Hypothalamus (tissue), 51 donors: ENCODE data around the gene SOX12.

Experiments
- DNase-seq, 51 donors: peaks; one replicate each; lab custom pipeline; 2025; lab: John Stamatoyannopoulos, UW

SOX12 gene

DNA sequence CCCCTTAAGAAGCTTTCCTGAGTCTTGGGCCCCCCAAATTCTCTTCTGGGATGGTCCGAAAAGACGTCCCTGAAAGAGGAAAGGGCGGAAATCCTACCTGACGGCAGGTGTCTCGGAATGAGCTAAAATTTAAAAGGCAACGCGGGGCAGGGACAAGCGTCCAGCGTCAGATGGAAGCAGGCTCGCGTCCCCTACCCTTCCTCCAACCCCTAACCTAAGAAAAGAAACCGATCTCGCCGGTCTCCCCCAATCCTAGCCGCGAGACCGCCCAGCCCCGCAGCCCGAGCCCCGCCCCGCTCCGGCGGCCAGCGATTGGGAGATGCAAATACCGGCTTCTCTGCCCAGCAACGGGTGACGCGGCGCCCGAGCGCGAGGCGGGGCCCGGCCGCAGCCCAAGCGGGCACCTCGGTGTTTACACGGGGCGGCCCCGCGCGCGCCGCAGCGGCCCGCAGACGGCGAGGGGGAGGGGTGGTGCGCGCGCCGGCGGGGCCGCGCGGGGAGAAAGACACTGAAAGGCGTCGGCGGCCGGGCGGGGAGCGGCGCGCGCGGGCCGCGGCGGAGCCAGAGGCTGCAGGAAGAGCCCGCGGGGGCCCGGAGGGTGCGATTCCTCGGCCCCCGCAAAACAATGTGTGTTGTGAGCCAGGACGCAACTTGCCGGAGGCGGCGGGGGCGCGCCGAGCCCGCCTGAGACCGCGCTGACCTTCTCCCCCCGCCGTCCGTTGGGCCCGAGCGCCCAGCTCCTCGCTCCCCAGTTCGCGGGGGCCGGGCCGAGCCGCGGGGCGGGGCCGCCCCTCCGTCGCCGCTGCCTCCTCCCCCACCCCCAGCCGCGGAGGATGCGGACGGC is at the start of gene SOX12:
Gene SOX12 (plus strand): TSS at position 508 of the 844 bp plus-strand sequence. CDS start 373 bp downstream, outside the sequence.
- DNase-seq: peak in 50 of 51 donors; percentile 68 to 100 (median 96)

DNA sequence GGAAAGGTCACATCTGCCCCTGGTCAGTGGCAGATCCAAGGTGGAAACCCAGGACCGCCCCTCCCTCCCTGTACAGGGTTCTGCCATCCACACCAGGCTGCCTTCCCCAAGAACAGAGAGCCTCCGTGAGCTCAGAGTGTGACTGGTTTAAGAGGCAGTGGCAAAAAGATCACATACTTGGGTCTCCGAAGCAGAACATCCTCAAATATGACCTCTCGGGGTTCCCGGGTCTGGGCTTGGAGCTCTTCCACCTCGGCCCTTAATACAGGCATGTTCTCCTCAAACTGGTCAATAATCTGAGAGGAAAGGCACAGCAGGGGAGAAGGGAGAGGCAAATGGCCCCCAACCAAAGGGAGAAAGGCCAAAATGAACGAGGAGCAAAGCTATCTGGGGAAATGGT is 49.6 kb upstream of the SOX12 start:
- no peak for DNase-seq

DNA sequence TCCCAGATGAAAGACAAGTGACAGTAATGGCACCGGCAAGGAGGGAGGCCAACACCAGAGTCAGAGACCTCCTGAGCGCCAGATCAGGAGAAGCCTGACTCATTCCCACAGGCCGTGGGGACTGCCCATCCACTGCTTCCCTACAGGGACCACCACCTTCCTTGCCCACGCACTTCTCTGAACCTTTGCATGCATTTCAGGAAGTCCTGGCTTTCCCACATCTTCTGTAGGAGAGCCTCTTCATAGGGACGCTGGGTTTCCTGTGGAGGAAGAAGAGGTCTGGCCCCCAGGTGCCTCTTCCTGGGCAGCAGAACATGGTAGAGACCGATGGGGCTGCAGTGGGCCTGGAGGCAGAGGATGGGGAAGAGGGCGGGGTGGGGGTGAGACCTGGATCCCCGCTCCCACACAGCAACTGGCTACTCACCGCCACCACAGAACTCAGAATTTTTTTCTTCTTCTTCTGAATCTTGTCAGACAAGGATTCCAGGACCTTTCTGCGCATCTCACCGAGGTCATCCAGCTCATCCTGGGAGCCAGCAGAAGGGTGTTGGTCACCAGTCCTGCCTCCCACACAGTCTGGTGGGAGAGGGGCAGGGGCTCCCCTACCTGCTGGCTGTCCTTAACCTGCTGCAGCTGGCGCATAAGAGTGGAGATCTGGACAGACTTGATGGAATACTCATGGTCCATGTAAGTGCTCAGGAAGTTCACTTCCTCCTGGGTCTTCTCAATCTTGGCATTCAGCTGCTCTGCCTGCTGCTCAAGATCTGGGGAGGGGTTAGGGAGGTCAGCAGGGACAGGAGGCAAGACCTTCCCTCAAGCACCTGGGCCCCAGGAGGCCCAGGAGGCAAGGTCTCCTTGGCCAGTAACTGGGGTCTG is 48.5 kb upstream of the SOX12 start:
- DNase-seq: no peak

DNA sequence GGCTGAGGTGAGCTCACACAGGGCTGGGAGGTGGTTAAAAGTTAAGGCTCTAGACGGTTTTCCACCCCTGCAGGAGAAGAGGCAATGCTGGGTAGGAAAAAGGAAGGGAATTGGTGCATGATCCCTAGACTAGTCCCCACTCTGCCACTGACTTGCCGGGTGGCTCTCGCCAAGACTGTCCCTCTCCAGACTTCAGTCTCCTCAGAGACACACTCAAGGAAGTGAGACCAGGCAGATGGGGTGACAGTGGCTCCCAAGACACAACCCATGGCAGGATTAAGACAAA is 47.9 kb upstream of the SOX12 start:
- DNase-seq: no peak

DNA sequence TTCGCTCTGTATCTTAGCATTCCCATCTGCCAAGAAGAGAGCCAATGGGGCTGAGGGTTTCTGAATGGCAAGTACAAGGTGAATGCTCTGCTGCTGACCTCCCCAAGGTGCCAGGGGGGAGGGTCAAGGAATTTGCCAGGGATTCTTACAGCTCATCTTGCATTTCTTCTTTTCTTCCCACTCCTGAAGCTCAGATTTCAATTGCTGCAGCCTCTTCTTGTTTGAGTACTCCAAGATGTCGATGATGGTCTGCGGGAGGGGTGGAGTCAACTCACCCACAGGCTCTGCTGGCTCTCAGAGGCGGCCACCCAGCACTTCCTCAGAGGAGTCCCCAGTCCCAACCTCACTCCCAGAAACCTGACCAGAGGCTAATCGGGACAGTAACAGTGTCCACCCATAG is 47.2 kb upstream of the SOX12 start:
- DNase-seq: no peak

DNA sequence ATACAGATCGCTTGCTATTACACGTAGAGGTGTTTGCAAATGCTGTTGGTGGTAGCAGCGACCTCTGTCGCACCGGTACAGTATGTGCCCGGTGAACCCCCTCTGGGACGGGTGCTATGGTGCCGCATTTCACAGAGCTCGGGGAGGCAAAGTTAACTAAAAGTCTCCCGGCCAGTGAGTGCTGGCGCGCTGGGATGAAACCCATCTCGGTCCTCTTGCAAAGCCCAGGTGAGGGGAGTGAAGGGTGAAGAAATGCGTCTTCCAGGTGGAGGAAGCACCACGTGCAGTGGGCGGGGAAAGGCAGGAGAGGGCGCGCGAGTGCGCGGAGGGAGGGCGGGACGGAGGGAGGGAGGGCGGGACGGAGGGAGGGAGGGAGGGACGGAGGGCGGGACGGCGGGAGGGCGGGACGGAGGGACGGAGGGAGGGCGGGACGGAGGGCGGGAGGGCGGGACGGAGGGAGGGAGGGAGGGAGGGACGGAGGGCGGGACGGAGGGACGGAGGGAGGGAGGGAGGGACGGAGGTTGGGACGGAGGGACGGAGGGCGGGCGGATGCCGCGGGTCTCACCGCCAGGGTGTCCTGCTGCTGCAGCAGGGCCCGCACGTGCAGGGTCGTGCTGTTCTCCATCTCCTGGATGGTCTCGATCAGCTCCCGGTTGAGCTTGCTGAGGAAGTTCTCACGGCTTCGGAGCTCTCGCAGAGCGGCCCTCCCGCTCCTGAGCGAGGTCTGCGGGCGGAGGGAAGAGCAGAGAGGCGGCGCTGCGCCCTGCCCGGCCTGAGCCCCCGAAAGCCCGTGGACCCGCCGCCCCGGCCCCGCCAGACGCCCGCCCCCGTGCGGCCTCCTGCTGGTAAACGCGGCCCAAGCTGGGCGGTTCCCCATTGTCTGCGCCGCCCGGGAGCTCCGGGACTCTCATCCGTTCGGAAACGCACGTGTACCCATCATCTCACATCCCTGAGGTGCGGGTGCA is 46.5 kb upstream of the SOX12 start:
- peak in 1 of 51 donors; percentile 51 for DNase-seq

DNA sequence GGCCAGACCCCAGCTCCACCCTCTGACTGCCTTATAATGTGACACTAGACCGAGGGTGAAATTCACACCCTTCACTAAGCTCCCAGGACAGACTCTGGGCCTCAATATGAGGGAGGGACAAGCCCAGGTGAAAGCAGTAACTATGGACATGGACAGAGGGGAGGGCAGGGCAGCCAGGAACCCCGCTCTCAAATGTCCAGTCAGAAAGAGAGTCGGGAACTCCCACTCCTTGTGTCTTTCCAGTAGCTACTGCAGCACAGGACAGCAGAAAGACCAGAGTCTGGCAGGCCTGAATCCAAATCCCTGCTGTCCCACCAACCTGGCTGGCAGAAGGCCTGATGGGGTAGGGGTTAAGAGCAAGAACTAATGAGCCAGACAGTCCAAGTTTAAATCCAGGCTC is 41.2 kb upstream of the SOX12 start:
- DNase-seq: no peak

DNA sequence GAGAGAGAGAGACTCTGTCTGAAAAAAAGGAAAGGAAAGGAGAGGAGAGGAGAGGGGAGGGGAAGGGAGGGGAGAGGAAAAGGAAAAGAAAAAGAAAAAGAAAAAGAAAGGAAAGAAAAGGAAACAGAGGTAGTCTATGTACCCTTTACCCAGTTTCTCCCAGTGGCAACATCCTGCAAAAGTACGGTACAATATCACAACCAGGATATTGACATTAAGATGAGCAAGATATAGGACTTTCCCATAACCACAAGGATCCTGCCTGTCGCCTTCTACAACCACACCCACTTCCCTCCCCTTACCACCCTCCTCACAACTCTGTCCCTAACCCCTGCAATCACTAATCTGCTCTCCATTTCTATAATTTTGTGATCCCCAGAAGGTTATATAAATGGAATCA is 38.8 kb upstream of the SOX12 start:
- no peak for DNase-seq

DNA sequence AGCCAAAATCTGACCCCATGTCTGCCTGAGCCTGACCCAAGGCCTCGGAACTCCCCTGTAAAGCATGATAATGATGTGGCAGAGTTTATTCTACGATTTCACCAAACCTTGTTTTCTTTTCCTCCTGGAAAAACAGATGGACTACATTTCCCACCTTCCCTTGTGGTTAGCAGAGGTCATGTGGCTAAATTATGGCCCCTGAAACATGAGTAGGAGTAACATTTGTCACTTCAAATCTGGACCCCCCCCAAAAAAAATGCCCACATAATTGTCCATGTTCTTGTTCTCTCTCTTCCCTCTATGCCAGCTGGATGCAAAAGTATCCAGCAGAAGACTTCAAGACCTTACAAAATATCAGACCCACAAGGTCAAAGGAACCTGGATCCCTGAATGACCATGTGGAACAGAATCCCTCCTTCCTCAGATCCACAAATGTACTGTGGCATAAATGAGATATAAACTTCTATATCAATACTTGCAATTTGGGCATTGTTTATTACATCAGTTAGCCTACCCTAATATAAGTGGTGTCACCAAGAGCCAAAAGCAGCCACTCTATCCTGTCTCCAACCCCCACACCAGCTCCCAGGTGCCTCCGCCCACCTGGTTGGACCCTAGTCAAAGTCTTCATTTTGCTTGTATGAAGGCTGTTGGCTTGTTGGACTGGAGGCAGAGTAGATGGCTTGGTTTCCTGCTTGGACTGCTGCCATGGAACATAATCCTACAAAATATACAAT is 36.2 kb upstream of the SOX12 start:
- no peak for DNase-seq

DNA sequence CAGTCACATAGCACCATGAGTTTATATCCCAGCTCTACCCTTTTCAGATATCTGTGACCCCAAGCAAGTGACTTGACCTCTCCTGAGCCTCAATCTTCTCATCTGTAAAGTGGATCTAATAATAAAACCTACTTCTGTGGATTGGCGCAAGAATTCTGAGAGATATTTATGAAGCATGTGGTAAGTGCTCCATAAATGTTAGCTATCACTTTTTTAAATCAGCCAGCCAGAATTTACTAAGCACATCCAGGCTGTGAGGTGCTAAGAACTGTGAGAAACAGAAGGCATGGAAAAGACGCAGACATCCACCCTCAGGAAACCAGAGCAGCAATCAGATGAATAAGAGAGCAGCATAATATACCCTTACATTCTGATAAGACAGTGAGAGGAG is 35.7 kb upstream of the SOX12 start:
- DNase-seq: no peak

DNA sequence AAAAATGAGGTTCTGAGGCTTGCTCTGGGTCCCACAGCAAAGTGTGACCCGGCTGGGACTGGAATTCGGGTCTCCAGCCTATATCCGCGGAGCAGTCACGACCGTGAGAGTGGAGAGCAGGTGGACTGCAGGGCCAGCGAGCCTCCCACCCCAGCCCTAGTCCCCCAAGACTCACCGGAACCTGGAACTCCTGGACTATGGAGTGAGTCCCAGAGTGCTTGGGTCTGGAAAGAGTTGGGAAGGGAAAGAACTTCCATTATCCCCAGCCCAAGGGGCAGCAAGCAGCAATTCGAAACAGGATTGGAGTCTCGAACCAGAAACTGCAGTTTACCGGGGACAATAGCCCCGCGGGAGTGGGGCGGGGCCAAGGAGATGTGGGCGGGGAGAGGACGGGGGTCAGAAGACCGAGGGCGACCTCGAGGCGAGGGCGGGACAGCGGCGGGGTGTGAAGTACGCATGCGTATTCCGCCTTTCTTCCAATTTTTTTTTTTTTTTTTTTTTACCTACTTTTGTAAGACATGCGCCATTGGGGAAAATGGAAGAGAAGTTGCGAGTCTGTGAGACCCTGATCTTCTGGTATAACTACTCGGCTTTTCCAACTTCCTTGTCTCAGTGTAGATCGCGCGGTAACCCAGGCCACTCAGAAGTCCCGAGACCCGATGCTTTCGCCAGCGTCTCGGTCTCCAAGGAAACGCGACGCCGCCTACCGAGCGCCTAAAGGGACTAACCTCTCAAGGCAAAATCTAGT is 35.1 kb upstream of the SOX12 start, which contains the start of gene C20orf96:
Gene C20orf96 (minus strand): TSS at position 667 of the 748 bp plus-strand sequence. CDS start 140 bp downstream, at position 527.
- DNase-seq: peak; percentile 40 to 91 (median 77)

DNA sequence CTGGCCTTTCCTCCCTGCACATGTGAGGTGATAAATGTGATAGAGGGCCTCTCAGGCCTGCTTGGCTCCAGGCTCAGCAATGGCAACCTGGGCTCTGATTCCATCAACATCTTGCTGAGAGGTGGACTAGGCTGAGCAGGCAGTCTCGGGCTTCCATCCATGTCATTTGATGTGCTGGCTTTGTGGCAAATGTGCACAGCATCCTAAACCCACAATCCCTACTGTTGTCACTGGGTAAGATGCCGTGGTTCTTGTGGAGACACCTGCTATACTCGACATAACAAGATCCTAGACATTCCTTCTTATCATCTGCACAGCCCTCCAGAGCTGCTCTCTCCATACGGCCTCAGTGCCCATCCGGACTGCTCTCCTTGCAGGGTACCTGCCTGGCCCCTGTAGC is 30.8 kb upstream of the SOX12 start:
- no peak for DNase-seq

DNA sequence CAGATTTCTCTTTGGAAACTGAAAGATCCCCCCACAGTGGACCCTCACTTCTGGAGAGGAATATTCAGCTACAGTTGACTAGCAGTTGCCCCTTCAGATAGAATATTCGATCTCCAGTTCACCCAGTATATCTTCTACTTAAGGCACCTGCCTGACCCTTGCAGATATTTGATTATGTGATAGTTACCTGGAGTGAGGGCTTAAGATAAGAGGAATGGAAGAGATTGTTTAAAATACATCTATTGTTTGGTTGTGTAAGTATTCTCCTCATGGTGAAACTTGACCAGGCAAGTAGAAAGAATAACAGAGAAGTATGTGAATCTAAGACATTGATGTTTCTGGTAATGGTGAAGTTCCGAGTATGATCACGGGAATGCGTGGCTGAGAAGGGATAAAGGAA is 29.5 kb upstream of the SOX12 start:
- no peak for DNase-seq

DNA sequence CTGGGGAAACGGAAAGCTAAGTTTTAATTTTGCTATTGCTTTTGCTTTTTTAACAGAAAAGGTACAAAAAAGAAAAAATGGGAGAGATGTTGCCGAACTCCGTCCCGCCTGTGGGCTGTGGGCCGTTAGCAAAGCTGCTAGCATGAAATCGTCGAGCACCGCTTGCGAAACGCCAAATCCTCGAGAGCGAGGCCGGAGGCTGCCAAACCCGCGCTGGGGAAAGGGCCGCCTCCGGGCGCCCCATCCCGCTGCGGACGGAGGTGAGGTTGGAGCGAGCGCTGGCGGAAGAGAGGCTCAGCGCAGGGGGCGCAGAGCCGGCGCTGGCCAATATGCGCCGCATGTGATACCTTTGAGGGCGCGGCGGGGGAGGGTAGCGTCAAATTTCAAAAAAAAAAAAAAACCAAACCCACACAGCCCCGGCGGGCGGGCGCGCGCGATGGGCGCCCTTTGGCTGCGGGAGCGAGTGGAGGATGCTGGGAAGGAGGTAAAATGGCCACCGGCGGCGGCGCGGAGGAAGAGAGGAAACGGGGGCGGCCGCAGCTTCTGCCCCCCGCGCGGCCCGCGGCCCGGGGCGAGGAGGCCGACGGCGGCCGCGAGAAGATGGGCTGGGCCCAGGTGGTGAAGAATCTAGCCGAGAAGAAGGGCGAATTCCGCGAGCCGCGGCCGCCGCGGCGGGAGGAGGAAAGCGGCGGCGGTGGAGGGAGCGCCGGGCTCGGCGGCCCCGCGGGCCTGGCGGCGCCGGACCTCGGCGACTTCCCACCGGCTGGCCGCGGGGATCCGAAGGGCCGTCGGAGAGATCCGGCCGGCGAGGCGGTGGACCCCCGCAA is 28.0 kb upstream of the SOX12 start, which contains the start of gene ZCCHC3:
Gene ZCCHC3 (plus strand): TSS at position 473 of the 827 bp plus-strand sequence. CDS start 17 bp downstream, at position 490.
- DNase-seq: peak; percentile 14 to 93 (median 73)

DNA sequence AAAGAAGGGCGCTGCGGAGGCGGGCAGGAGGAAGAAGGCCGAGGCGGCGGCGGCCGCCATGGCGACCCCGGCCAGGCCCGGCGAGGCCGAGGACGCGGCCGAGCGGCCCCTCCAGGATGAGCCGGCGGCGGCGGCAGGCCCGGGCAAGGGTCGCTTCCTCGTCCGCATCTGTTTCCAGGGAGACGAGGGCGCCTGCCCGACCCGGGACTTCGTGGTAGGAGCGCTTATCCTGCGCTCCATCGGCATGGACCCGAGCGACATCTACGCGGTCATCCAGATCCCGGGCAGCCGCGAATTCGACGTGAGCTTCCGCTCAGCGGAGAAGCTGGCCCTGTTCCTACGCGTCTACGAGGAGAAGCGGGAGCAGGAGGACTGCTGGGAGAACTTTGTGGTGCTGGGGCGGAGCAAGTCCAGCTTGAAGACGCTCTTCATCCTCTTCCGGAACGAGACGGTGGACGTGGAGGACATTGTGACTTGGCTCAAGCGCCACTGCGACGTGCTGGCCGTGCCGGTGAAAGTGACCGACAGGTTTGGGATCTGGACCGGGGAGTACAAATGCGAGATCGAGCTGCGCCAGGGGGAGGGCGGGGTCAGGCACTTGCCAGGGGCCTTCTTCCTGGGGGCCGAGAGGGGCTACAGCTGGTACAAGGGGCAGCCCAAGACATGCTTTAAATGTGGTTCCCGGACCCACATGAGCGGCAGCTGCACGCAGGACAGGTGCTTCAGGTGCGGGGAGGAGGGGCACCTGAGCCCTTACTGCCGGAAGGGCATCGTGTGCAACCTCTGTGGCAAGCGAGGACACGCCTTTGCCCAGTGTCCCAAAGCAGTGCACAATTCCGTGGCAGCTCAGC is 27.2 kb upstream of the SOX12 start:
- peak in 45 of 51 donors; percentile 5 to 74 (median 43) for DNase-seq

DNA sequence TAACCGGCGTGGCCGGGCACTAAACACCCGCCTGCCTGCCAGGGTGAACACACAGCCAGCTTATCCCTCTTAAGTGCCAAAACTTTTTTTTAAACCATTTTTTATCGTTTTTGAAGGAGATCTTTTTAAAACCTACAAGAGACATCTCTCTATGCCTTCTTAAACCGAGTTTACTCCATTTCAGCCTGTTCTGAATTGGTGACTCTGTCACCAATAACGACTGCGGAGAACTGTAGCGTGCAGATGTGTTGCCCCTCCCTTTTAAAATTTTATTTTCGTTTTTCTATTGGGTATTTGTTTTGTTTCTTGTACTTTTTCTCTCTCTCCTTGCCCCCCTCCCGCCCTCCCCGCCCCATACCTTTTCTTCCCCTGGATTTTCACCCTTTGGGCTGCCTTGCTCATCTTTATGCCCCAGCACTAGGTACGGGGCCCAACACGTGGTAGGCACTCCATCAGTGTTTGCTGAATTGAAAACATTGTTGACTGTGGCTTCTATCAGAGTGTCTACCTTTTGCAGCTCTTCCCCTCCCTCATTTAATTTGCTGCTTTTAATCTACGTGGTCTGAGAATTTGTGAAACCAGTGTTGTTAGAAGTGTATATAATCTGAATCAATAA is 26.5 kb upstream of the SOX12 start:
- DNase-seq: peak in 1 of 51 donors; percentile 8
